ENCODE measurements around the gene SPATA21.
"Not testable (repeated sequence)": the region's sequence is repeated elsewhere in the genome, so short reads cannot be mapped to it uniquely, and the experiment has no call there.

Gene SPATA21, protein sequence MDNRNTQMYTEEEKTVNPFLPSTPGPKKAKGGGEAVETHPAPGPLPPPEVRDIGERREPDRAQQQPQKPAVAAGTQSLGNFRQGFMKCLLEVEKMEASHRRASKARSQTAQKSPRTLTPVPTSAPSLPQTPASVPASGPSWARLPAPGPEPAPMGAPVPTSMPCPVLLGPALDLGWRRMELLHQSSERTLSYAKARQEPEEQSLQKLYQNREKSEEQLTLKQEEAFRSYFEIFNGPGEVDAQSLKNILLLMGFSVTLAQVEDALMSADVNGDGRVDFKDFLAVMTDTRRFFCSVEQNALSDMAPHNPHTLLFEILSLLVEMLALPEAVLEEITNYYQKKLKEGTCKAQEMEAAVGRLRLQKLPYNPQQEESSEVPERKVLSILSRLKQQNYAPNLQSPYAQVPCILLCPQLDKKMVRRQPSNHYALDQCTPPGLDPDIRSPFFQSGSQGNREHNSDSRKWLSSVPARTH

GRCh38 chr1:16436946-16437474, at the start of gene SPATA21:
SPATA21 (minus strand) TSS chr1:16437424; CDS start chr1:16431371, 6,053 bp downstream.
- Histone ChIP-seq H3K27me3 (ENCODE audit: control insufficient read depth, insufficient read depth, low read length) (peaks cover 6% of the 10 kb centered on the region), H3K9ac (ENCODE audit: low read length) (no peak within 1 kb of the TSS), H3K4me1 (ENCODE audit: control insufficient read depth, low read depth, low read length) (peaks cover 3% of the 10 kb centered on the region), H3K27ac (ENCODE audit: low read length) (no peak within 1 kb of the TSS), H3K9me3 (ENCODE audit: control insufficient read depth, low read depth, low read length) (no peaks in the 10 kb centered on the region), H3K36me3 (ENCODE audit: control insufficient read depth, low read depth, low read length) (no peaks in the 10 kb centered on the region), H3K4me3 (ENCODE audit: low read length) (no peak within 1 kb of the TSS)

- H3K27me3 ChIP-seq (ENCODE audit: control insufficient read depth, insufficient read depth, low read length); H3K9ac ChIP-seq (ENCODE audit: low read length): not testable (repeated sequence)
- peaks cover 16% of the 10 kb centered on the region for H3K36me3 ChIP-seq (ENCODE audit: control insufficient read depth, low read depth, low read length)
Measured at GRCh38 chr1:16487011-16487410, 49.8 kb upstream of the SPATA21 start.

GRCh38 chr1:16486316-16486715, 49.1 kb upstream of the SPATA21 start:
- H3K9ac ChIP-seq (ENCODE audit: low read length); H3K4me1 ChIP-seq (ENCODE audit: control insufficient read depth, low read depth, low read length); H3K27ac ChIP-seq (ENCODE audit: low read length); H3K27me3 ChIP-seq (ENCODE audit: control insufficient read depth, insufficient read depth, low read length); H3K9me3 ChIP-seq (ENCODE audit: control insufficient read depth, low read depth, low read length); H3K4me3 ChIP-seq (ENCODE audit: low read length): not testable (repeated sequence)
- peaks cover 17% of the 10 kb centered on the region for H3K36me3 ChIP-seq (ENCODE audit: control insufficient read depth, low read depth, low read length)

More at GRCh38 chr1:16487011-16487410, 49.8 kb upstream of the SPATA21 start:
- not testable (repeated sequence) for H3K27ac ChIP-seq (ENCODE audit: low read length); H3K9me3 ChIP-seq (ENCODE audit: control insufficient read depth, low read depth, low read length); H3K4me3 ChIP-seq (ENCODE audit: low read length); H3K4me1 ChIP-seq (ENCODE audit: control insufficient read depth, low read depth, low read length)

DNA sequence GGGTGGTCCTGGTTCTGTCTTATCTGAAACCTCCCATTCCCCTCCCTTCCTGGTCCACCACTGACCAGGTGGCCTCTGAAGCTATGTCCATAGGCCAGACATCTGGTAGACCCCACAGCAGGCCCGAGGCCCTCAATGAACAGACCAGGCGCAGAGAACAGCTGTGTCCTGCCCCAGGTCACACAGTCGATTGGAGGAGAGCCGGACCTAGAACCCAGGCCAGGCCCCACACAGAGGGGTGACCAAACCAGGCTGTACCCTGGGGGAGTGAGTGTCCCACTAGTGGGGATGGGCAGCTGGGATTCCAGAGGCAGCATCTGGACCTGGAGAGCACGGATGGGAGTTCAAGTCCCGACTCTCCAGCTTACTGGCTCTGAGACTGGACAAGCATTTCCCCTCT, 47.7 kb upstream of the SPATA21 start:
- no peak overlapping the region for H3K4me3 ChIP-seq (ENCODE audit: low read length)
- H3K9ac ChIP-seq (ENCODE audit: low read length) = no peak overlapping the region
- H3K9me3 ChIP-seq (ENCODE audit: control insufficient read depth, low read depth, low read length) = no peaks in the 10 kb centered on the region
- no peaks in the 10 kb centered on the region for H3K4me1 ChIP-seq (ENCODE audit: control insufficient read depth, low read depth, low read length)
- H3K36me3 ChIP-seq (ENCODE audit: control insufficient read depth, low read depth, low read length) = peaks cover 22% of the 10 kb centered on the region
- no peaks in the 10 kb centered on the region for H3K27me3 ChIP-seq (ENCODE audit: control insufficient read depth, insufficient read depth, low read length)
- no peak overlapping the region for H3K27ac ChIP-seq (ENCODE audit: low read length)

DNA sequence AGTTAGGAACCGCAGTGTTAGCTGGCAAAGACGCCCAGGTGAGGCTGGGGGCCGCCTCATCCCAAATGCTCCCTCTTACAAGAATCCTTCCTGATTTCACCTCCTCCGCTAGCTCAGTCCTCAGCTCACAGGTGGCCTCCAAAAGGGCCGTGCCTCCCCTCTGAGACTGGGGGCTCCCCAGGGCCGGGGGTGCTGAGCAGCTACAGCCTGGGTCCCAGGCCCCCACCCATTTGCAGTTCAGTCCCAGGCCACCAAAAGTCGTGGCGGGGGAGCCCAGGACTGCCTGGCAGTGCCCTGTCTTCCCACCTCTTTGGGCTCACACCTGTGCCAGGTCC, 47.2 kb upstream of the SPATA21 start:
- H3K9ac ChIP-seq (ENCODE audit: low read length) = no peak overlapping the region
- H3K36me3 ChIP-seq (ENCODE audit: control insufficient read depth, low read depth, low read length) = peaks cover 19% of the 10 kb centered on the region

GRCh38 chr1:16483639-16484500, 46.6 kb upstream of the SPATA21 start:
- not testable (repeated sequence) for H3K4me3 ChIP-seq (ENCODE audit: low read length); H3K9me3 ChIP-seq (ENCODE audit: control insufficient read depth, low read depth, low read length); H3K27ac ChIP-seq (ENCODE audit: low read length); H3K9ac ChIP-seq (ENCODE audit: low read length); H3K27me3 ChIP-seq (ENCODE audit: control insufficient read depth, insufficient read depth, low read length); H3K4me1 ChIP-seq (ENCODE audit: control insufficient read depth, low read depth, low read length)
- H3K36me3 ChIP-seq (ENCODE audit: control insufficient read depth, low read depth, low read length) = peaks cover 17% of the 10 kb centered on the region

More for the DNA sequence above, 47.2 kb upstream of the SPATA21 start:
- no peaks in the 10 kb centered on the region for H3K9me3 ChIP-seq (ENCODE audit: control insufficient read depth, low read depth, low read length)
- no peak overlapping the region for H3K27ac ChIP-seq (ENCODE audit: low read length)
- H3K27me3 ChIP-seq (ENCODE audit: control insufficient read depth, insufficient read depth, low read length) = no peaks in the 10 kb centered on the region
- H3K4me1 ChIP-seq (ENCODE audit: control insufficient read depth, low read depth, low read length) = no peaks in the 10 kb centered on the region
- no peak overlapping the region for H3K4me3 ChIP-seq (ENCODE audit: low read length)

- H3K36me3 ChIP-seq (ENCODE audit: control insufficient read depth, low read depth, low read length) = peaks cover 17% of the 10 kb centered on the region
- not testable (repeated sequence) for H3K27ac ChIP-seq (ENCODE audit: low read length); H3K4me1 ChIP-seq (ENCODE audit: control insufficient read depth, low read depth, low read length); H3K4me3 ChIP-seq (ENCODE audit: low read length); H3K9ac ChIP-seq (ENCODE audit: low read length); H3K9me3 ChIP-seq (ENCODE audit: control insufficient read depth, low read depth, low read length); H3K27me3 ChIP-seq (ENCODE audit: control insufficient read depth, insufficient read depth, low read length)
Measured at GRCh38 chr1:16483146-16483545, 45.9 kb upstream of the SPATA21 start.

GRCh38 chr1:16478091-16478490, 40.9 kb upstream of the SPATA21 start:
- no peaks in the 10 kb centered on the region for H3K9me3 ChIP-seq (ENCODE audit: control insufficient read depth, low read depth, low read length)
- H3K36me3 ChIP-seq (ENCODE audit: control insufficient read depth, low read depth, low read length) = peaks cover 27% of the 10 kb centered on the region
- no peak overlapping the region for H3K27ac ChIP-seq (ENCODE audit: low read length)
- no peak overlapping the region for H3K4me3 ChIP-seq (ENCODE audit: low read length)
- H3K27me3 ChIP-seq (ENCODE audit: control insufficient read depth, insufficient read depth, low read length) = no peaks in the 10 kb centered on the region
- H3K4me1 ChIP-seq (ENCODE audit: control insufficient read depth, low read depth, low read length) = no peaks in the 10 kb centered on the region
- no peak overlapping the region for H3K9ac ChIP-seq (ENCODE audit: low read length)

DNA sequence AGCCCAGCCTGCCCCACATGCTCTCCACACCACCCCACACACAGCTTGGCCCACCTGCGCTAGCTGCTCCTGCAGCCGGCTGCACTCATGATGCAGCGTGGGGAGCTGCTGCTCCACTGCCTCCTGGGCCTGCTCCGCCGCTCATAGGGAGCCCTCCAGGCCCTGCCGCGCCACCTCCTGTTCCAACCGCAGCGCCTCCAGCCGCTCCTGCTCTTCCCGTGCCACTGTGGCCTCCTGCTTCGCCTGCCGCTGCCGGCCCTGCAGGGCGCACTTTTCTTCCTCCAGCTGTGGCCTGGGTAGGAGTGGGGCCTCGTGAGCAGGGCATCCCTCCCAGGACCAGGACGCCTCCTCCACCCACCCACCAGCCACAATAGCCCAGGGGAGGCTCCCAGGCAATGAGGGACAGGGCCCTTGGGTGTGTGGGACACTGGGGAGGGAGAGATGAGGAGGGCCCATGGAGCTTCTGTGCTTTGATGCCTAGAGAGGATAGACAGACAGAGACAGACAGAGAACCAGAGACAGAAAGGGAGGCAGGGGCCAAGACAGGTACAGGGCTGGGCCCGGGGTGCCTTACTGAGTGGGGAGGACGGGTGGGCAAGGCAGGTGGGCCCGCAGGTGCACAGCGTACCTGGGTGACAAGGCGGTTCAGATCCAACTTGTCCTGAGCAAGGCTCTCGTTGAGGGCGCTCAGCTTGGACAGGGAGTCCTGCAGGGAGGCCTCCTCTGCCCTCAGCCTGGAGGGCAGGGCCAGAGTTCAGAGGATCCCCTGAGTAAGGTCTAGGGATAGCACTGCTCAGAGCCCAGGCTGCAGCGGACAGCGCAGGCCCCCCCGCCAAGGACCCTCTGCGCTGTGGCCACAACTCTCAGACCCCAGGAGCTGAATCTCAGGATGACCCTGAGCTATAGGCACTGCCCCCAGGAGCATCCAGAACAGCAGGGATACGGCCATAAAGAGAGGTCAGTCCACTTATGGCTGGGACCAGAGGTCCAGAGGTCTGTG, 38.8 kb upstream of the SPATA21 start:
- not testable (repeated sequence) for H3K9ac ChIP-seq (ENCODE audit: low read length); H3K4me1 ChIP-seq (ENCODE audit: control insufficient read depth, low read depth, low read length); H3K4me3 ChIP-seq (ENCODE audit: low read length); H3K9me3 ChIP-seq (ENCODE audit: control insufficient read depth, low read depth, low read length); H3K27me3 ChIP-seq (ENCODE audit: control insufficient read depth, insufficient read depth, low read length); H3K27ac ChIP-seq (ENCODE audit: low read length)
- H3K36me3 ChIP-seq (ENCODE audit: control insufficient read depth, low read depth, low read length) = peaks cover 26% of the 10 kb centered on the region

DNA sequence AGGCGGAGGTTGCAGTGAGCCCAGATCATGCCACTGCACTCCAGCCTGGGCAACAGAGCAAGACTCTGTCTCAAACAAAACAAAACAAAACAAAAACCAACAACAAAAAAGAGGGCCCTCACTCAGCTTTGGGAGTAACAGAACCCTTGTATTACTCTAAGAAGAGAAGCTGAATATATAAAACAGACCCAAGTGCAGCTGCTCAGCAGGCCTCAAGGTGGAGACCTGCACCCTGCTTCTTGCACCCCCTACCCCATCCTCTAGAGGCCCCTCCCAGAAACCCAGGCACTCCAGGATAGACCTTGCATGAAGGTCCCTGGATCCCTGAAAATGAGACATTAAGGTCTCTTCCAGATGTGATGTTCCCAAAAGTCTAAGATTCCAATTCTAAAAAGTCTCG, 37.7 kb upstream of the SPATA21 start:
- H3K27me3 ChIP-seq (ENCODE audit: control insufficient read depth, insufficient read depth, low read length); H3K4me3 ChIP-seq (ENCODE audit: low read length); H3K9ac ChIP-seq (ENCODE audit: low read length); H3K4me1 ChIP-seq (ENCODE audit: control insufficient read depth, low read depth, low read length); H3K27ac ChIP-seq (ENCODE audit: low read length); H3K9me3 ChIP-seq (ENCODE audit: control insufficient read depth, low read depth, low read length): not testable (repeated sequence)
- H3K36me3 ChIP-seq (ENCODE audit: control insufficient read depth, low read depth, low read length) = peaks cover 24% of the 10 kb centered on the region
